HG02642 (cell line): ENCODE data around the gene ABTB2.

Experiments used
- ATAC-seq: cut with Tn5 transposase; IDR thresholded peaks from one replicate; pipeline ENCODE4 v1.9.1; 2021; ENCODE audit warnings: mild to moderate bottlenecking; ENCODE audit not compliant: unreplicated experiment, poor library complexity

ABTB2 gene

DNA sequence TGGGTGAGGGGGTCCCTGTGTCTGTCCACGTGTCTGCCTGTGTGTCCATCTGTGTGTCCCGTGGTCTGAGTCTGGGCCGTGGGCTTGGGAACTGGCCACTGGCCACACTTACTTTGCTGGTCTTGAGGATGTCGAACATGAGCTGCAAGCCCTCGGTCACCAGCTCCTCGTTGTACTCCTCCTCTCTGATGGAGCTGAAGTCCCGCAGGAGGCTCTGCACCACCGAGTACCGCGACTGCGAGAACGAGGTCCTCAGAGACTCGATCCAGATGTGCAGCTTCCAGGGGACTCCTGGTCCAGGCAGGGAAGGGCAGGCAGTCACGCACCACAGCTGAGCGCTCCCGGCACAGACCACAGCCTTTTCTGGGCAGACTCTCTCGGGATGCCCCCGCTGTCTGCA, 197.0 kb downstream of the ABTB2 start:
- ATAC-seq = no peak

DNA sequence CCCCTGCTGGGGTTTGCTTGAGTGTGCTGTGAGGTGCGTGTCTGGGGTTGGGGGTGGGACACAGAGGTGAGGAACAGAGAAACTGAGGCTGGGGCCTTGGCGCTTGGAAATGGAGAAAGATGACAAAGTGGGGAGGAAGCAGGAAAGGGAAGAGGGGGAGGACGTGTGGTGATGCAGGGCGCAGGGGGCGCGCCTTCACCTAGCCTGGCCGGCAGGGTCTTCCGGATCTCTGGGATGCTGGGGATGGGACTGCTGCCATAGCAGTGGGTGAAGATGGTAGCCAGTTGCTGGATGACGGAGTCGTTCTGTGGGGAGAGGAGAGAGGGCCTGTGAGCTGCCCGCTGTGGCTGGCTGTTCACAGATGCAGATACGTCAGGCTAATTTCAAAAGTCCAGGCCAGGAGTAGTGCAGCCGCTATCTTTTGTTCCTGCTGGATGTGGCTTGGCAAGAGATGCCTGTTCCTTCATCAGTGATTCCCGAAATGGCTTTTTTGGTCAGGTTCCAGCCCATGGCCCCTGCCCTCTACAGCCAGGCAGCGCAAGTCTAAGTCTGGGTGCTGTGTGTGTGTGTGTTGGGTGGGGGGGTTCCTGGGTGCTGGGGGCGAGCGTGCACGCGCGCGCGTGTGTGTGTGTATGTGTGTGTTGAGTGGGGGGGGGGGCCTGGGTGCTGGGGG, 197.6 kb downstream of the ABTB2 start:
- no peak for ATAC-seq

DNA sequence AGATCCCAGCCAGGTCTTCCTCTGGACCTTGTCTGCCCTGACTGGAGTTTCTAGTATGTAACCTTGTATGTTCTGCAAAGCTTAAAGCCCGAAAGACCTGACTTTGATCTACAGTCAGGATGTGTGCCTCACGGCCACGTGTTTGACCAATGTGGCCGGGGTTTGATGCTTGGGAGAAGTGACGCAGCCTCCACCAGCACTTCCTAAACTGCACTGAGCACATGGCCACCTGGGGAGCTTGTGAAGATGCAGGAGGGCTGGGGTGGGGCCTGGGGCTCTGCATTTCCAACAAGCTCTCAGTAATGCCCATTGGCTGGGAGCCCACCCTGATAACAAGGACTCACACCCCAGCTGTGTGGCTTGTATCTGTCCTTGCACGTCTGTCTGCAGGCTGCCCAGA, 199.1 kb downstream of the ABTB2 start:
- no peak for ATAC-seq

DNA sequence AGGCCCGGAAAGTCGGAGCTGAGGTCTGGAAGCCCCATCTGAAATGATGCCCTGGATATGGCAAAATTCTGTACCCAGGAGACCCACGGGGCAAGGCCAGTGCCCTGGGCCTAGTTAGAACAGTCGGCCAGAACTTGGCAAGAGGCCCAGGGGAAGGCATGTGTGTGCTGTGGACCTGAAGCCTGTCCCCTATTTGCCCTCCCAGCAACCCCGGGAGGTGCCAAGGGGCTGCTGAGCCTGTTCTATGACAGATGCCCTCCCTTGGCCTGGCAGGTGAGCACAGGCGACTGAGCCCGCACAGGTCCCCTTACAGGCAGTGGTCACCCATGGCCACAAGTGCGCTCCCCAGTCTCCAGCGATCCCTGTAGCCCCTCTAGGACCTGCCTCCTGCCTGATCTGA, 200.6 kb downstream of the ABTB2 start:
- no peak for ATAC-seq

DNA sequence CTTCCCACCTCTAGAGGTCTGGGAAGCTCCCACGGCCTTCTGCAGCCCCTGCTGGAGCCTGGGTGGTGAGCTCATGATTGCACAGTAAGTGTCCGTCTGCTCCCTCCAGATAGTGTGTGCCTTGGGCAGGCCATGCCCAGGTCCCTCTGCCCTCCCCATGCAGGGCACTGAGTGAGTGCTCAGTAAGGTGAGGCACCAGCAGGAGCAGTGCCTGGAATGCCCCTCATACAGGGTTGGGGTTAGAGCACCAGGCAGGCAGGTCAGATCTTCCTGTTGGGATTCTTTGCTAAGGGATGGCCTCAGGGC, 202.1 kb downstream of the ABTB2 start:
- ATAC-seq = no peak

DNA sequence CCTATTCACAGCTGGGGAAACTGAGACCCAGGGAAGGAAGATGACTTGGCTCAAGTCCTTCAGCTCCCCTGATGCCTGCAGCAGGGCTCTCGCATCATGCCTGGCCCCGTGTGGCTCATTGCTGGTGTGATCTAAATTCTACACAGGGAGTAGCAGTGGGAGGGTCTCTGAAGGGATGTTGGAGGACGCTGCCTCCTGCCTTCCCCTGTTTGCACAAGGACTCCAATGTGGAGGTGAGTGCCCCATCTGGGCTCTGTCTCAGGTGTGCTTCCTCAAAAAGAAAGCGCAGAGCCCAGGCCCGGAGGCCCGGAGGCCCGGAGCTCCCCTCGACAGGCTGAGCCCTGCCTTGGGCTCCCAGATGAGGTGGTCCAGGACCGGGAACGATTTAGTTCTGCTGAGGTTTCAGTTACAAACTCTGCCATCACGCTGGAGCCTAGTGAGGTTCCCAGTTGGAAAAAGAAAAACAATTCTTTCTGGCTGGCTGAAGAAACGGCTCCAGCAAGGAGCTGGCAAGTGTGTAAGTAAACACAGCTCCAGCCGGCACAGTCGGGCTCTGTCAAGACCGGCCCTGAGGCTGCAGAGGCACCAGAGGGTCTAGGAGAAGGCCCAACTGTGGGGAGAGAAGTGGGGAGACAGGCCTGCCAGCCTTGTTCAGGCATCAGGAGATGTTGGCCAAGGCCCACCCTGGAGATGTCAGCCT, 202.6 kb downstream of the ABTB2 start:
- ATAC-seq = no peak

DNA sequence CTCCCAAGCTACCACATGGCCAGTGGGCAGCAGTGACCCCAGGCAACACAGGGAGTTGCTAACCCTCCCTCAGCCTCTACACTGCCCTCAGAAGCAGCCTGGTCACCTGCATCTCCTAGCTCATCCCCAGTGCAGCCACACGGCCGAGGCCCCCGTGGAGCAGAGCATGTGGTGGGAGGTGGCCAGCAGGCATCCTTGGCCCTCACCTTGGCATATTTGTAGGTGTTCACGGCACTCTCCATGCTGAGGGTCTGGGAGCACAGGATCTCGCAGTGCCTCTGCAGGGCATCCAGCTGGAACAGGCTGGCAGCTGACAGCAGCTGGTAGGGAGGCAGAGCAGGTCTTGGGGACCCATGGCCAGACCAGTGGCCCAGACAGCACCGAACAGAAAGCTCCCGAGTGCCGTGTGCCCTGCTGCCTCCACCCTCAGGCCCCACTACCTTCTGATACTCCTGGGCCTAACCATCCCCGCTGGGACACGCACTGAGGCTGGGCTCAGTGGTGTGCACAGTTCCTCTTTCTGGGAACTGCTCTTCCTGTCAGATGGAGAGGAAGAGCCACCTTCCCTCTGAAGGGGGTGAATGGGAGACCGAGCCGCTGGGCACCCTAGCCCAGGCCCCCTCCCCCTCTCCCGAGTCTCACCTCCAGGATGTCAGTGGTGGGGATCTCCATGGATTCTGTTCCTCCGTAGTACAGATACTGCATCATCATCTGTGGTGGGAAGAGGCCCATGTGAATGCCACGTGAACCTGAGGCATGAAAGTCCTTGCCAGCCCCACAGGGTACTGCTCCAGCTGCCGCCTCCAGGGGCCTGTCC, 203.5 kb downstream of the ABTB2 start:
- ATAC-seq = peak; percentile 77

DNA sequence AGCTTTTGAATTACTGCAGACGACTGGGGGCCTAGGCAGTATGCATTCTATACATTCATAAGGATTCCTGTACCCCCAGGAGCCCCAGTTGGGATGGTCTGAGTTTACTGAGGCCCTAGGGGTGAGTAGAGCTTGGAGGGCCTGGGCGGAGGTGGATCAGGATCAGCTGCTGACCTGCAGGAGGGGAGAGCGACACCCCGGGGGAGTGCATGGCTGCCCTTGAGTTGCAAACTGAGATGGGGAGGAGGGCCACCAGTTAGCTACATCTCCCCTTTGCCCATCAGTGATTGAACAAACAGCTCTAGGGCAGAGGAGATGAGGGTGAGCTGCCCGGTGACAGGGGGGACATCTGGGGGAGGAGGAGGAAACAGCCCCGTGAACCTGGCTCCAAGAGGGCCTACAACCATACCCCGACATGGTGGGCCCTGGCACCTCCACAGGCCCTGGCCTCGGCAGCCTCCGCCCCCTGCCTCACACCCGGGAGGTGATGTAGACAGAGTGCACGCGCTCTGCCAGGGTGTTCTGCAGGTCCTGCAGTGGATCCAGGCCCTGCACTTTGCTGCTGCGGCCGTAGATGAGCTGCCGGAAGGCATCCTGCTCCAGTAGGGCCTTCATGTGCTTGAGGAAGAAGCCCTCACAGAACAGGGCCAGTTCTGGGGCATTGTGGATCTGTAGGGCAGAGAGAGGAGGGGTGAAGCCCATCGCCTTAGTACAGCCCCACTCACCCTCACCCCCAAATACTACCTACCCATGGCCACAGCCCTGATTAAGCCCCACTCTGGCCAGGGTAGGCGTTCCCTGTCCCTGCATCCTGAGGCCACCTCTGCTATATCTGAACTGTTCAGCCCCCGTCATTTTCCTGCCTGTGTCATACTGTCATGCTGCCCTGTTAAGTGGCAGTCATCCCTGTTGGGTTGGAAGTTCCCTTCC, 205.6 kb downstream of the ABTB2 start:
- no peak for ATAC-seq

DNA sequence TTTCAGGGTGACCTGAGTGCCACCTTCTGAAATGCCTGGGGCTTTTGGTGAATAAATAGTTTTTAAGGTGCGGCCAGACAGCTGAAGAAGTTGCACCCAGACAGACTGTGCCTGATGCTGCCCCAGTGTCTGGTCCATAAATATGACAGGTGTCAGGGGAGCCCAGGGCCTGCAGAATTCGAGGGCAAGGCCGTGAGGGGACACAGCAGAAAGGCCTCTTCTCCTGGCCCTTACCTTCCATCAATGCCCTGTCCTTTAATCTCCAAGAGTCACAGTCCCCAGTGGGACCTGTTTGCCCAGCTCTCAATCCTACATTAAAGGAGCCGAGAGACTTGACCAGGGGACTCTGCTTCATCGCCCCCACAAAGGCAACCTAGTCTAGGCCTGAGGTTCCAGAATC, 206.6 kb downstream of the ABTB2 start:
- ATAC-seq = no peak

DNA sequence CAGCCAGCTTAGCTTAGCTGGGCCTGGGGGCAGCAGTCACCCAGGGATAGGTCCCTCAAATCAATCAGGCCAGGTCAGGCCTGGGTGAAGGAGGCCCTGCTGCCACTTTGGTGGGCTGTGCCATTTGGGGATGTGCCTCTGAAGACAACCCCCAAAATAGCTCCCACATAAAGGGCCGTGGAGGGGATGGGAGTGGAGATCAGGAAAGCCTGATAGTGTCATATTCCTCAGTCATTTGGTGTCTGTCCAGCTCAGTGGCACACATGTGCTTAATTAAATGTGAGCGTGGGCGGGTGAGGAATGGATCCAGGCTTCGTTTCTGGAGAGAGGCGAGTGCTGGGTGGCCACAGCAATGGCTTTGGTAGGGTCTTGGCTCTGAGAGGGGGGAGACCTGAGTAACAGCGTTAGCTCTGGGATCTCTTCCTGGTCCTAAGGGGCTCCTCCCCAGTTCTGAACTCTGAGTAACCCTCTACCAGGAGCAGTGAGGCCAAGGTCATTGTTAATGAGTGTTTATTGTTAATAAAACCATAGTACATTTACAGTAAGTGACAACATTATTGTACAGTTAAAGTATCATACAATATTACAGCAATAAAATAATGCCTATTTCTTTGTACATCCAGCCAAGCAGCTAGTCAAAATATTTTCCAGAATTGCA, 207.2 kb downstream of the ABTB2 start:
- ATAC-seq = no peak

DNA sequence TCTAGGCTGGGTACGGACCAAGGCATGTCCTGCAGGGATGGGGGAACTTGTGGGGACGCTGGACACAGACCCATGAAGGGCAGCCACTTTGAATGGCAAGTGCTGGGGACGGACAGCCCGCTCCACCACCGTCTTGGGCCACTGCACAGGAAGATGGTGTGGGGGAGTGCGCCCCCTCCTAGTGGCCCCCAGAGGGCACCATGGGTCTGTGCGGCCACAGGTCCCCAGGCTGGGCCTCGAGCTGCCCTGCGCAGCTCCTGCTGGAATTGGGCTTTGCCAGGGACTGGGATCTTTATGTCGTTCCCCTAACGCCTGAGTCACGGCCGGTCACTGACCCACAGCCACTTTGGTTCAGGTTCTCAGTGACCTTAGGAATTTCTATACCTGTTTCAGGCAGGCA, 208.0 kb downstream of the ABTB2 start:
- no peak for ATAC-seq

DNA sequence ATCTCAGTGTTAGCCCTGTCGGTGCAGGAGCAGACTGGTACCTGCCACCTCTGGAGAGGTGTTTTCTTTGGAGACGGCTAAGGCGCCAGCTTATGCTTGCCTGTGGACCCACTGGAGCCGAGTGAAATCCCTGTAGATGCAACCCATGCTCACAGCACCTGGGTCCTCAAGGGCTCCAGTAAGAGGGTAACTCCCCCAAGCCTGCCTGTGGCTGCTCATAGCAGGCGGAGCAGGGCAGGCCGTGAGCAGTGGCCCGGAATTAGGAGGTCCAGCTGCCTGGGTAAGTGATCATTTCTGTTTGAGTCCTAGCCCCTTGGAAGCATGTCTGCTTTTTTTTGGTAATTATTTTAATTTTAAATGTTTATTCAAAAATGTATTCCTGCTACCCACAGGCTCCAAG, 208.5 kb downstream of the ABTB2 start:
- no peak for ATAC-seq

DNA sequence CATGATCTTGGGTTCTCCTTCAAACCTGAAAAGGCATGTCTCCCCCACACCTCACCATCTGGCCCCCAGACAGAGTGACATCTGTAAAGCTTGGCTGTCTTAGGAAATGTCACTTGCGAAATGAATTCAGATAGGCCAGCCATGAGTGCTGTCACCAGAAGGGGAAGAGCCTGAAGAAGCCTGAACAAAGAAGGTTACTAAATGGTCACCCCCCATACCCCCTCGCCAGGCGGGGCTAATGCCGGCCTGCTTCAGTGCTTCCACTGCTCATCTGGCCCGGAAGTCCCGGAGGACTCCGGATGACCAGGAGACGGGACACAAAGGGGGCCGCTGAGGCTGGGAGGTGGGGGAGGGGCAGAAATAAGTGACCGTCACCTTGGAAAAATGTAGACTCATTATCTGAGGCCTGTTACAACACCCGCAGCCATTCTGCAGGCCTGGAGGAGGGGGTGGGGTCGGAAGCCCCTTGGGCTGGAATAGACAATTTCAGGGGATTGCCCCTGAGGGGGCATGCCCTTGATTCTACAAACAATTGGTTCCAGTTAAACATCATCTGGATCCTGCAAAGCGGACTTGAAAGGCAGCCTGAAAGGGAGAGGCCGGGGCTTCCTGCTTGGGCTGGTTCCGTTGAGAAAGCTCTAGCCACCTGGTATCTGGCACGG, 209.2 kb downstream of the ABTB2 start:
- ATAC-seq = no peak

DNA sequence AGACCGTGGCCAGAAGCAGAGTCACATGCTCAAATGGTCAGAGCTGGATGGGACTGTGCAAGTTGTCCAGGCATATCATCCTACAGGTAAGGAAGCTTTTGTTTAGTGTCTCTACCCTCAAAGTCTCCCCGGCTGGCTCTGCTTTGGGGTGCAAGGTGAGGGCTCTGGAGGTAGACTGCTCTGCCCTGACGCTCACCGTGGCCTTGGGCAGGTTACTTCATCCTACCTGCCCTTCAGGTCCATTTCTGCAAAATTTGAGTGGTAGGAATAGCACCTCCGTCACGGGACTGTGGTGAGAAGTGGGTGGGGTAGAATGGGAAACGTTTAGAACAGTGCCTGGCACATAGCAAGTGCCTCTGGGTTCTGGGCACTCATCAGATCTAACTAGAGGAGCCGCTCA, 210.2 kb downstream of the ABTB2 start:
- ATAC-seq = no peak

DNA sequence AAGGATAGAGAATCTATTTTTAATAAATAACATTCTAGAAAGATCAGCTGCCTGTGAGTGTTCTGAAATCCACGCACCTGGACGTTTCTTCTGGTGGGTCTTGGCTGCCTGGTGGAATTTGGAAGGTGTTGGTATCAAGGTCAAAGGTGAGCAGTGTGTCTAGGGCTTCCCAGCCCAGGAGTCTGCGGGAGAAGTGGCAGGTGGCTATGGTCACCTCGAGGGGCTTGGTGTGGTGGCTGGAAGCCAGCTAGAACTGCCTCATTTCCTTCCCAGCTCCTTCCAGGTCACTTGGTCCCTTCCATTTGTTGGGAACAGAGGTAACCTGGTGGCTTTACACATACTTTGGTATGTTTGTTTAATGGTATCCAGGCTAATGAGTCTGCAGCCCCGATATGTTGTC, 210.9 kb downstream of the ABTB2 start:
- ATAC-seq = no peak

DNA sequence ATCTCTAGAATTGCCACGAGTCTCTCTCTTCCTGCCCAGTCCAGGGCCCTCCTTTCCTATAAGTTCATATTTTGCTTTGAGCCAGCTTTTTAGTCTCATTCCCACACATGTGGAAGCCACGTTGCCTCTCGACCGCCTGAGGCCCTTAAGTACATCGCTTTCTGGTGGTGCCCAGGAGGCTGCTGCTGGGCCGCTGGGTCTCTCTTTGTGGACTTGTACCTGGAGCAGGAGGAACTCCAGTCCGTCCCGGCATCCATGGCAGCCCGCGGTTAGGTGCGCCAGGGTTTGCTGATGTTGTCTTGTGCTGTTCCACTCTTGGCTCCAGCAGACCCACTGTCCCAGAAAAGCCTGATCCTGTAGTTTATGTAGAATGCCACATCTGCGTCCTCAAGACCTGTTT, 211.4 kb downstream of the ABTB2 start:
- ATAC-seq = no peak

DNA sequence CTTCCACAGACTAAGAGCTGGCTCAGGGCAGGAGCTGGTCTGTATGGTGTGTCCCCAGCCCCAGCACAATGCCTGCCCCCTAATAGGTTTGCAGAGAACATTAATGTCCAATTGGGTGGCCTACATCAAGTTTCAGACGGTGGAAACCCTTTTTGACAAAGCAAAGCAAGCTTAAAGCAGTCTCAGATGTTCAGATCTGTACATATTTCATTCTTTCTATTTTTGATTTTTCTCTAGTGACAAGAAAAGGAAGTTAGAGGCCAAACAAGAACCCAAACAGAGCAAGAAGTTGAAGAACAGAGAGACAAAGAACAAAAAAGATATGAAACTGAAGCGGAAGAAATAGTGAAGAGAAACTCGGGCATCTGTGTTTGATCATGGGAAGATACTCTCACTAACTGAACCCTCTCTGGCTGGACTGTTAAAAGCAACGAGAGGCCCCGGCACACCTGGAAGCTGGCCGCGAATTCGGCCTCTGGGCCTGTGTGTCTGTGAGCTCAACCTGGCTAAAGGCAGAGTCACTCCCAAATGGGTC, 211.9 kb downstream of the ABTB2 start:
- peak; percentile 52 for ATAC-seq

DNA sequence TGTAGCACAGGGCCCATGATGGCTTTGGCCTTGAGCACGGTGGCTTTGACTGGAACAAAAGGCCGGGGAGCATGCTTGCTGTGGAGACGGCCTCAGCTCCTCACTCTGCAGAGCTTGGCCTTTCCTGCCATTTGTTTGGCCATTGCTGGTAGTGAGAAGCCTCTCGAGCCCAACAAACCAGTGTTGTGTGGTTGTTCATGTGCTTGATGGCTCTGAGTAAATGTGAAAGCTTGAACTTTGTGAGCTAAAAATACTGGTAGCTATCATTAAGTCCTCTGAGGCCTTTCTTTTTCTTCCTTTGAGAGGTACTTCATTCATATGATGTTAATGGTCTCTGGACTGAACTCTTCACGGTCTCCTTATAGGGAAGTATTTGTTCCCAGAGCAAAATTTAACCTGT, 212.7 kb downstream of the ABTB2 start:
- ATAC-seq = peak; percentile 55

DNA sequence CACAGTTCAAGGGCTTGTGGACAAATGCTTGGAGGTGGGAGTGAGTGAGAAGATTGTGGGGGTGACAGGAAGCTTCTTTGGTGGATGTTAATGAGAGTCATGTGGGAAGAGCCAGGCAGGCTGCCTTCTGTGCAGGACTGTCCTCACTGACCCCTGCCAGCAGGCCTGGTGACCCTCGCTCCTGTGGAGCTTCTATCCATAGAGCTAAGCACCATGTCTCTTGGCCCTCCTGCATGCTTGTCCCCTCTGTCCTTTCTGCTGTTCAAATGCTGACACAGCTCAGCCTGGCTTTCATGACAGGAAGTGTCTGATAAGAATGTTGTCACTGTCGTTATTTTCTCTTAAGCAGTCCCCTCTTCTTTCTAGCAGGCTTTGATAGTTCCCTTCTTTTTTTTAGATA, 214.8 kb downstream of the ABTB2 start:
- ATAC-seq = no peak
